IPS-18a (cell line): ENCODE results near the gene LPA.
"Not testable (repeated sequence)": the region's sequence is repeated elsewhere in the genome, so short reads cannot be mapped to it uniquely, and the experiment has no call there.

Experiments
- H3K27ac ChIP-seq: one replicate; pipeline ENCODE4 v1.5.1; 2013; ENCODE audit warnings: low read length
- H3K27me3 ChIP-seq: one replicate; pipeline ENCODE4 v1.6.1; 2013; ENCODE audit warnings: mild to moderate bottlenecking, low read length; ENCODE audit not compliant: control insufficient read depth, insufficient read depth
- H3K36me3 ChIP-seq: one replicate; pipeline ENCODE4 v1.6.1; 2013; ENCODE audit warnings: low read depth, low read length; ENCODE audit not compliant: control insufficient read depth
- H3K4me1 ChIP-seq: one replicate; pipeline ENCODE4 v1.6.1; 2013; ENCODE audit warnings: low read depth, low read length; ENCODE audit not compliant: control insufficient read depth
- H3K4me3 ChIP-seq: one replicate; pipeline ENCODE4 v1.5.1; 2013; ENCODE audit warnings: low read length
- H3K9ac ChIP-seq: one replicate; pipeline ENCODE4 v1.6.1; 2013; ENCODE audit warnings: mild to moderate bottlenecking, low read length, moderate library complexity
- H3K9me3 ChIP-seq: one replicate; pipeline ENCODE4 v1.6.1; 2013; ENCODE audit warnings: low read depth, low read length; ENCODE audit not compliant: control insufficient read depth

Gene LPA

GRCh38 chr6:160664198-160664597, at the start of gene LPA:
Gene LPA (minus strand): TSS chr6:160664275. CDS start chr6:160664214, 61 bp downstream.
- not testable (repeated sequence) for H3K9ac ChIP-seq, H3K27me3 ChIP-seq, H3K9me3 ChIP-seq, H3K27ac ChIP-seq, H3K36me3 ChIP-seq, H3K4me3 ChIP-seq
- peaks cover 14% of the 10 kb centered on the region for H3K4me1 ChIP-seq

GRCh38 chr6:160708993-160709392, 44.9 kb upstream of the LPA start:
- H3K27me3 ChIP-seq, H3K9me3 ChIP-seq, H3K27ac ChIP-seq, H3K9ac ChIP-seq, H3K36me3 ChIP-seq, H3K4me1 ChIP-seq, H3K4me3 ChIP-seq: not testable (repeated sequence)

GRCh38 chr6:160704688-160705087, 40.6 kb upstream of the LPA start:
- not testable (repeated sequence) for H3K4me3 ChIP-seq, H3K9ac ChIP-seq, H3K27ac ChIP-seq, H3K36me3 ChIP-seq, H3K27me3 ChIP-seq, H3K9me3 ChIP-seq, H3K4me1 ChIP-seq

- not testable (repeated sequence) for H3K9me3 ChIP-seq, H3K27ac ChIP-seq, H3K4me1 ChIP-seq, H3K9ac ChIP-seq, H3K4me3 ChIP-seq, H3K36me3 ChIP-seq, H3K27me3 ChIP-seq
Measured at GRCh38 chr6:160701918-160702680, 38.0 kb upstream of the LPA start, which contains the start of gene PLG. Gene PLG (plus strand): TSS chr6:160702244. CDS start chr6:160702305, 61 bp downstream.

GRCh38 chr6:160697826-160698225, 33.8 kb upstream of the LPA start:
- no peak overlapping the region for H3K9ac ChIP-seq
- no peak overlapping the region for H3K4me3 ChIP-seq
- no peaks in the 10 kb centered on the region for H3K9me3 ChIP-seq
- H3K27ac ChIP-seq: no peak overlapping the region
- no peaks in the 10 kb centered on the region for H3K36me3 ChIP-seq
- no peaks in the 10 kb centered on the region for H3K4me1 ChIP-seq
- H3K27me3 ChIP-seq: no peaks in the 10 kb centered on the region

- H3K36me3 ChIP-seq, H3K4me3 ChIP-seq: not testable (repeated sequence)
Measured at GRCh38 chr6:160696884-160697283, 32.8 kb upstream of the LPA start.

GRCh38 chr6:160695622-160696021, 31.5 kb upstream of the LPA start:
- H3K4me3 ChIP-seq, H3K27me3 ChIP-seq, H3K4me1 ChIP-seq, H3K36me3 ChIP-seq, H3K27ac ChIP-seq, H3K9me3 ChIP-seq, H3K9ac ChIP-seq: not testable (repeated sequence)

More at GRCh38 chr6:160696884-160697283, 32.8 kb upstream of the LPA start:
- not testable (repeated sequence) for H3K9me3 ChIP-seq, H3K4me1 ChIP-seq, H3K27me3 ChIP-seq, H3K9ac ChIP-seq, H3K27ac ChIP-seq

GRCh38 chr6:160695025-160695424, 30.9 kb upstream of the LPA start:
- not testable (repeated sequence) for H3K4me3 ChIP-seq, H3K9me3 ChIP-seq, H3K36me3 ChIP-seq

GRCh38 chr6:160692369-160692959, 28.4 kb upstream of the LPA start:
- Histone ChIP-seq H3K27ac (no peak overlapping the region), H3K9ac (no peak overlapping the region), H3K9me3 (no peaks in the 10 kb centered on the region), H3K36me3 (no peaks in the 10 kb centered on the region), H3K27me3 (no peaks in the 10 kb centered on the region), H3K4me1 (no peaks in the 10 kb centered on the region), H3K4me3 (no peak overlapping the region)

More at GRCh38 chr6:160695025-160695424, 30.9 kb upstream of the LPA start:
- H3K27ac ChIP-seq, H3K27me3 ChIP-seq, H3K4me1 ChIP-seq, H3K9ac ChIP-seq: not testable (repeated sequence)

- no peak overlapping the region for H3K9ac ChIP-seq
- no peaks in the 10 kb centered on the region for H3K4me1 ChIP-seq
- H3K36me3 ChIP-seq: no peaks in the 10 kb centered on the region
- no peak overlapping the region for H3K27ac ChIP-seq
- no peak overlapping the region for H3K4me3 ChIP-seq
- no peaks in the 10 kb centered on the region for H3K9me3 ChIP-seq
- H3K27me3 ChIP-seq: no peaks in the 10 kb centered on the region
Measured at GRCh38 chr6:160691617-160692016, 27.5 kb upstream of the LPA start.

GRCh38 chr6:160690458-160690857, 26.4 kb upstream of the LPA start:
- no peak overlapping the region for H3K9ac ChIP-seq
- H3K36me3 ChIP-seq: no peaks in the 10 kb centered on the region
- H3K9me3 ChIP-seq: no peaks in the 10 kb centered on the region
- H3K27me3 ChIP-seq: no peaks in the 10 kb centered on the region
- H3K4me1 ChIP-seq: no peaks in the 10 kb centered on the region
- no peak overlapping the region for H3K27ac ChIP-seq
- no peak overlapping the region for H3K4me3 ChIP-seq
